ENCODE data around the gene PUM1.
"Not testable (repeated sequence)": the region's sequence is repeated elsewhere in the genome, so short reads cannot be mapped to it uniquely, and the experiment has no call there.

PUM1 gene

GRCh38 chr1:31064111-31064717 lies 1.3 kb downstream of the PUM1 start:
- DNase-seq (ENCODE audit: low read depth), result no peak

GRCh38 chr1:31063631-31064030 lies 1.9 kb downstream of the PUM1 start:
- DNase-seq (ENCODE audit: low read depth), result no peak

DNA sequence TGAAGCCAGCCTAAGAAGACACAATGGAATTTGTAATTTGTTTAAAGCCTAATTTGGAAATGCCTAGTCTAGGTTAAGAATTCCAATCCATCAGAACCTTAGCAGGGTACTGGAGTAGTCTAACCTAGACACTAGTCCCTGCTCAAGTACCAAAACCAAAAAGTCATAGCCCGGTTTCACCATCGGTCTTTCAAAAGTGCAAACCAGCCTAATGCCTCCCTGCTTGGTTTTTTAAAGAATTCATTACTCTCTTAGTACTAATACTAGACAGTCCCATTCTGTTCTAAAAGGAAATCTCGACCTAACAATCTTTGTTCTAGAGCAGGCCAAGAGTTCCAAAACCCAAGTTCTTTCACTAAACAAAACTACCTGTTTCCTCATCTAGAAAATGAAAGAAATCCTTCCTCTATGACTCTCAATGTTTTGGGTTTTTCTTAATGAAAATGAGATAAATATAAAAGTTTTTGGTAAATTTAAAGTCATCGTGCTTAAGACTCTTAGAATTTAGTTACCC lies 2.6 kb downstream of the PUM1 start:
- no peak for DNase-seq (ENCODE audit: low read depth)

GRCh38 chr1:31062162-31062866 lies 3.2 kb downstream of the PUM1 start:
- DNase-seq (ENCODE audit: low read depth), result not testable (repeated sequence)

GRCh38 chr1:31058012-31058411 lies 7.5 kb downstream of the PUM1 start:
- DNase-seq (ENCODE audit: low read depth), result no peak

GRCh38 chr1:31055953-31056352 lies 9.6 kb downstream of the PUM1 start:
- no peak for DNase-seq (ENCODE audit: low read depth)

GRCh38 chr1:31055501-31055900 lies 10.0 kb downstream of the PUM1 start:
- no peak for DNase-seq (ENCODE audit: low read depth)

GRCh38 chr1:31054958-31055481 lies 10.5 kb downstream of the PUM1 start:
- no peak for DNase-seq (ENCODE audit: low read depth)

DNA sequence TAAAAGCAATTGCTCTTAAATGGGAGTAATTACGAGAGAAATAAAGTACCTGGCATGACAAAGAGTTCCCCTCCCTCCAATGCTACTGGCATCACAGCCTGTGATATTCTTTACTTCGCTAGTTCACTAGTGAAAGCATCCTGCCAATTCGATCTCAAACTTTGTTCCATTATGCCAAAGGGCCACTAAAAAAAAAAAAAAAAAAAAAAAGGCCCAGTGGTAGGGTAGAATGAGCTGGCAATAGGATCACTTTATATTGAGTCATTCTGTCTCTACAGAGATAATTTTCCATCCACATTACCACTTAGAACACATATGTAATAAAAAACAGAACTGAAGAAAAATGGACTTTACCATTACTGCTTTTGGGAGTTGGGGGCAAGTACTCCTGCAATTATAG lies 11.2 kb downstream of the PUM1 start:
- DNase-seq (ENCODE audit: low read depth), result no peak

- not testable (repeated sequence) for DNase-seq (ENCODE audit: low read depth)
Measured at GRCh38 chr1:31052613-31053012, 12.9 kb downstream of the PUM1 start.

- no peak for DNase-seq (ENCODE audit: low read depth)
Measured at GRCh38 chr1:31051611-31052010, 13.9 kb downstream of the PUM1 start.

GRCh38 chr1:31047507-31047906 lies 18.0 kb downstream of the PUM1 start:
- not testable (repeated sequence) for DNase-seq (ENCODE audit: low read depth)

DNA sequence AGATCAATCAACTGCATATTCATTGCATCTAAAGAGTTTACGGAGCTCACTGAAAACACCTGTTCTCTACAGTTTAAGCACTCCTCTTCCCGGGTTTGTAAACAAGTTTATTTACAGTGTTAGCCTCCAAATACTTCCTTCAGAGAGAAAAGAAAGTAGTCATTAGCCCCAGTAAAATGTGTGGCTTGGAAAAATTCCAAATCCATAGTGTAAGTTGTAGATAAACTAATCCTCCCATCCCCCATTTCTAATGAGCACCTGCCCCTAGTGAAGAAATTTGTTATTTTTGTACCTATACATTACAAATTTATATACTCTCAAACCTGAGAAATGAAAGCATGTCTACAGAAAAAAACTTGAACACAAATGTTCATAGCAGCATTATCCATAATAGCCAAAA lies 21.9 kb downstream of the PUM1 start:
- DNase-seq (ENCODE audit: low read depth), result no peak

DNA sequence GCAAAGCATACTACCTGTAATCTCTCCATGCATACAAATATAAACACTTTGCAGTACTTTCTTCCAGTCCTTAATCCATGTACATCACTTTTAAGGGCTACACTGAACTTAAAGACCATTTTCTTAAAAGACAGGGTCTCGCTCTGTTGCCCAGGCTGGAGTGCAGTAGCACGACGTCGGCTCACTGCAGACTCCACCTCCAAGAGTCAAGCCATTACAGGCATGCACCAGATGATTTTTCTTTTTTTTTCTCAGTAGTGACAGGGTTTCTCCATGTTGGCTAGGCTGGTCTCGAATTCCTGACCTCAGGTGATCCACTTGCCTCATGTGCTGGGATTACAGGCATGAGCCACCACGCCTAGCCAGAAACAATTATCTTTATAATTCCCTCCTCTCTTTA lies 22.9 kb downstream of the PUM1 start:
- DNase-seq (ENCODE audit: low read depth), result no peak

DNA sequence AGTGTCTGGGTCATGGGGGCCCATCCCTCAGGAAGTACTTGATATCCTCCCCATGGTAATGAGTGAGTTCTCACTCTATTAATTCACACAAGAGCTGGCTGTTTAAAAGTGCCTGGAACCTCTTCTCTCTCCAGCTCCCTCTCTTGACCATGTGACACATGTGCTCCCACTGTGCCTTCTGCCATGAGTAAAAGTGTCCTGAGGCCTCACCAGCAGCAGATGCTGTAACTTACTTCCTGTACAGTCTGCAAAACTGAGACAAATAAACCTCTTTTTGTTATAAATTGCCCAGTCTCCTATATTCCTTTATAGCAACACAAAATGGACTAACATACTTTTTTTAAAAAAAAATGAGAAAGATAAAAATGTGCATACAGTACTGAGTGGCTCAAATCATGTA lies 24.0 kb downstream of the PUM1 start:
- DNase-seq (ENCODE audit: low read depth), result no peak

GRCh38 chr1:31040038-31040437 lies 25.5 kb downstream of the PUM1 start:
- no peak for DNase-seq (ENCODE audit: low read depth)

GRCh38 chr1:31038935-31039334 lies 26.6 kb downstream of the PUM1 start:
- DNase-seq (ENCODE audit: low read depth), result not testable (repeated sequence)

- DNase-seq (ENCODE audit: low read depth), result no peak
Measured at GRCh38 chr1:31038360-31038759, 27.2 kb downstream of the PUM1 start.

DNA sequence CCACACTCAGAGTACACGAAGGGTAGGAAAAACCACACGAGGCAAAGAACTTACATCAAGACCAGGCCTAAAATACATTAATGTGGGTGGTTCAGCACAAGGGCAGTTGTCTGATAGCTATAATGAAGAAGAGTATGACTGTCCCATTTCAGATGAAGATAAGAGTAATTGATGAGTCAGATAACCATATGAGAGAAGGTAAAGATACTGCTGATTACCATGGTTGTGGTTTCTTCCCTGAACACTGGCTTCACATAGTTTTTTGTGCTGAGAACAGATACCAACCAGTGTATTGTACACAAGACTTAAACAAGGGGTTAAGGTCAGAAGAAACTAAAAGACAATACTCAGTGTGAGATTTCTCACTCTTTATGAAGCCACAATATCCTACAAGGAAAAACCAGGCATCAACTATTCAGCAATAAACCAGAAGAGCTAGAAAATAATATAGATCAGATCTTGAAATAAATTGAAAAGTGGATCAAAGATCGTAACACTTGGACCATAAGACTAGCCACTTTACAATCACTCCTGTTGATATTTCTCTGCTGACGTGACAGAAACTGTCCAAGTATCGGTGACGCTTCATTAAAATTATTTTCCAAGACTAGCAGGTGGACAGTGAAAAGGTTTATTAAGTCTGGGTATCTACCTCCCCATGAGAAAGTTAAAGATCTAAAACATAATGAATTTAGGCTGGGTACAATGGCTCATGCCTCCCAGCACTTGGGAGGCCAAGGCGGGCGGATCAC lies 28.6 kb downstream of the PUM1 start:
- no peak for DNase-seq (ENCODE audit: low read depth)

DNA sequence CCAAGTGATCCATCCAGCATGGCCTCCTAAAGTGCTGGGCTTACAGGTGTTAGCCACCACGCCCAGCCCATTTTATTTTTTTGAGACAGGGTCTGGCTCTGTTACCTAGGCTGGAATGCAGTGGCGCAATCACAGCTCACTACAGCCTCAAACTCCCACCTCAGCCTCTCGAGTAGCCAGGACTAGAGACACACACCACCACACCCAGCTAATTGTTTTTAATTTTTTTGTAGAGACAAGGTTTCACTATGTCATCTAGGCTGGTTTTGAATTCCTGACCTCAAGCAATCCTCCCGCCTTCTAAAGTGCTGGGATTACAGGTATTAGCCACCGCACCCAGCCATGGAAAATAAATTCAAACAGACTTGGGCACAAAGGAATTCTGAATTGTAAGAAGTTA lies 31.9 kb downstream of the PUM1 start:
- no peak for DNase-seq (ENCODE audit: low read depth)

DNA sequence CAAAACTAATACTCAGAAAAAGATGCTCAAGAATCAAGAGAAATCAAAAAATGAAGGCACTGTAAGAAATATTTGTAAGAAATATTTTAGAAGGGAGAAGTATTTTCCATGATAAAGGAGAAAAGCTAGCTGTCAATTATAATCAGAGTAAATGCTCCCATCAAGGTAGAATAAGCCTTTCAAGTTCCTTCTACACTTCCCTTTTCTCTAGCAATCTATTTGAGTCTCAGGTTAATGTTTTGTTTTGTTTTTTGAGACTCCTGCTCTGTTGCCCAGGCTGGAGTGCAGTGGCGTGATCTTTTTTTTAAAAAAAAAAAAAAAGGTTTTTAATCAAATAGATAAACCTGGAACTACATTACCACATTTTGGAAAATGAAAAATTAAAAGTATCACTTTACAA lies 33.3 kb downstream of the PUM1 start:
- DNase-seq (ENCODE audit: low read depth), result no peak

DNA sequence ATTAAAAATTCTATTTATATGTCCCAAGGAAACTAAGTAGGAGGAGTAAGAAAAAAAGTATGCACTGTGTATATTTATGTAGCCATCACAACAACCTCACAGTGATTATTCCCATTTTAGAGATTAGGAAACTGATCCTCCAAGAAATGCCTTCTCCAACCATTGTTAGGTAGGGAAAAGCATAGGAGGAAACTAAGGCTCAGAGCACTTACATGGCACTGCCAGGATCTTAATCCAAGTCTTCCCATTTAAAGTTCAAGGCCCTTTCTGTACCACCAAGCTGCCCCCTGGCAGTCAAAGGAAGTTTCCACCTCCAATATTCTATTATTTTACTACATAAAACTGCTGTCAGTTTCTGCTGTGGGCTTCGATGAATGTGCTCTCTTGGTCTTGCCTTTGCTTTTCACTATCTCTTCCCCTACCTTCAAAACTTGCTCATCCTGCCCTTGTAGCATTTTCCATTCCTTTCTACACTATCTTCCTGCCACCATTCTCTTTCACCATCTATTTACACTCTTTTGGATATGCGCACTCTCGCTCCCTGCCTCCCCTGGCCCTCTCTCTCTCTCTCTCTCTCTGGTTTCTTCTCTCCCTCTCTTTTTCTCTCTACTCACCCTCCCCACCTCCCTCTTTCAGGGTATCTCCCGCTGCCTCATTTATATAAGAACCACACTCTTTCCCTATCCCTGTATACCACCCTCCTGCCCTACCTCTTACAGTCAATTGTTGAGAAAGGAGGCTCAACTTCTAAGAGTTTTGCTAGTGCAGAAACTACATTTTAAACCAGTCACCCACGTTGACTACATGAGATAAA lies 34.0 kb downstream of the PUM1 start:
- DNase-seq (ENCODE audit: low read depth), result no peak

All from GM04504 (cell line).